Activated T-helper 2 cell treated with anti-CD3 and anti-CD28 coated beads, Interferon-gamma antibody, Interleukin-2, Interleukin-4, amounts not matched to agents 10 μg/mL and 5 μg/mL and 100 μg/mL, durations not matched to agents 14 hours and 24 hours and 36 hours (primary cell): ENCODE data around the gene TIPRL. TPM values are rescaled to one million over a fixed set of nuclear protein-coding genes. Genes with fewer than 3 reads are reported as not detected.
A peak's percentile ranks its signal among the peaks of the same experiment; 100 is the strongest.
"Not testable (repeated sequence)": the region's sequence is repeated elsewhere in the genome, so short reads cannot be mapped to it uniquely, and the experiment has no call there.

Source experiments
- DNase-seq: peaks from one replicate; pipeline ENCODE4 v3.0.0; 2021; ENCODE audit warnings: low spot score
- H3K27ac Mint-ChIP-seq: one replicate; pipeline ENCODE4 v1.8.0; 2021; ENCODE audit warnings: mixed read lengths
- H3K27me3 Mint-ChIP-seq: one replicate; pipeline ENCODE4 v1.8.0; 2021; ENCODE audit warnings: low read depth, mixed read lengths
- H3K36me3 Mint-ChIP-seq: one replicate; pipeline ENCODE4 v1.8.0; 2021; ENCODE audit warnings: low read depth, mixed read lengths
- H3K4me1 Mint-ChIP-seq: one replicate; pipeline ENCODE4 v1.8.0; 2021; ENCODE audit warnings: low read depth, mixed read lengths
- H3K4me3 Mint-ChIP-seq: one replicate; pipeline ENCODE4 v1.8.0; 2021; ENCODE audit warnings: low read depth, mild to moderate bottlenecking, moderate library complexity, mixed read lengths
- H3K9me3 Mint-ChIP-seq: one replicate; pipeline ENCODE4 v1.8.0; 2021; ENCODE audit warnings: mixed read lengths
- intact Hi-C: fragments of 100-400 bp; cut with micrococcal nuclease; formaldehyde crosslinking; loops from one replicate; pipeline ENCODE4 v1.15.1; 2023
- total RNA-seq: library from RNA; stranded (reverse); gene quantifications from 2 replicates; pipeline ENCODE4 v1.2.3, GENCODE V29; 2022

TIPRL gene
- total RNA-seq, 1 donor from 2014 or later, result 63.4 TPM

- Mint-ChIP-seq H3K27ac (no peak overlapping the region), H3K9me3 (no peaks in the 10 kb centered on the region), H3K4me1 (peaks cover 13% of the 10 kb centered on the region), H3K4me3 (no peak overlapping the region), H3K27me3 (peaks cover 15% of the 10 kb centered on the region), H3K36me3 (no peaks in the 10 kb centered on the region)
- intact Hi-C loops, result no loop called here
- peak; percentile 71 for DNase-seq
Measured at GRCh38 chr1:168145184-168146159, 33.3 kb upstream of the TIPRL start.

- H3K27me3 Mint-ChIP-seq, result peaks cover 14% of the 10 kb centered on the region
- no peaks in the 10 kb centered on the region for H3K36me3 Mint-ChIP-seq
- H3K4me1 Mint-ChIP-seq, result peaks cover 13% of the 10 kb centered on the region
- H3K4me3 Mint-ChIP-seq, result no peak overlapping the region
- intact Hi-C loops, result no loop called here
- H3K9me3 Mint-ChIP-seq, result no peaks in the 10 kb centered on the region
- no peak overlapping the region for H3K27ac Mint-ChIP-seq
- DNase-seq, result no peak
Measured at GRCh38 chr1:168146160-168146539, 32.6 kb upstream of the TIPRL start.

- Mint-ChIP-seq H3K4me3 (no peak overlapping the region), H3K27ac (no peak overlapping the region), H3K4me1 (peaks cover 13% of the 10 kb centered on the region), H3K27me3 (peaks cover 13% of the 10 kb centered on the region), H3K36me3 (no peaks in the 10 kb centered on the region), H3K9me3 (no peaks in the 10 kb centered on the region)
- intact Hi-C loops, result no loop called here
- no peak for DNase-seq
Measured at GRCh38 chr1:168146626-168147025, 32.1 kb upstream of the TIPRL start.

- Mint-ChIP-seq H3K4me3 (no peak overlapping the region), H3K27ac (no peak overlapping the region), H3K27me3 (peaks cover 7% of the 10 kb centered on the region), H3K9me3 (no peaks in the 10 kb centered on the region), H3K36me3 (no peaks in the 10 kb centered on the region), H3K4me1 (peaks cover 13% of the 10 kb centered on the region)
- DNase-seq, result no peak
- intact Hi-C loops, result no loop called here
Measured at GRCh38 chr1:168148916-168149315, 29.8 kb upstream of the TIPRL start.

- Mint-ChIP-seq H3K4me3 (no peak overlapping the region), H3K27me3 (peaks cover 2% of the 10 kb centered on the region), H3K36me3 (no peaks in the 10 kb centered on the region), H3K27ac (no peak overlapping the region), H3K4me1 (peaks cover 11% of the 10 kb centered on the region), H3K9me3 (no peaks in the 10 kb centered on the region)
- intact Hi-C loops, result no loop called here
- no peak for DNase-seq
Measured at GRCh38 chr1:168150283-168150682, 28.5 kb upstream of the TIPRL start.

DNA sequence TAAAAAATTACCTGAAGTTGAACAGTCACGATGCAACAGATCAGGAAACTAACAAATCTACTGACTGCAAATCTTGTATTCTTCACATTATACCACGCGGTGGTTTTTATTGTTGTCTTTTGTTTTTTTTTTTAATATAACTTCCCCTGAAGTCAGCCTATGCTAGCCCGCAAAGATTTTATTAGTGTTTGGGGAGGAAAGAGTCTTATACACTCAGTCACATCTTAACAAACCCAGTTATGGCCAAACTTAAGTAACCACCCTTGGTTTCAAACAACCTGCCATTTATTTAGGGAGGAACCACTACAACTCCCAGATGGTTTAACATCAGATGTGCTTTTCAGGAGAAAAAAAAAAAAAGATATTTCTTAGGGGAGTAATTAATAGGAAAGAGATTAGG lies 26.8 kb upstream of the TIPRL start:
- Mint-ChIP-seq H3K4me3 (no peak overlapping the region), H3K9me3 (peaks cover 9% of the 10 kb centered on the region), H3K4me1 (peaks cover 7% of the 10 kb centered on the region), H3K27ac (no peak overlapping the region), H3K36me3 (no peaks in the 10 kb centered on the region), H3K27me3 (peaks cover 15% of the 10 kb centered on the region)
- DNase-seq, result no peak
- intact Hi-C loops, result no loop called here

- DNase-seq, H3K36me3 Mint-ChIP-seq, H3K4me3 Mint-ChIP-seq, H3K4me1 Mint-ChIP-seq, intact Hi-C loops, H3K27ac Mint-ChIP-seq: not testable (repeated sequence)
- H3K9me3 Mint-ChIP-seq, result peaks cover 31% of the 10 kb centered on the region
- H3K27me3 Mint-ChIP-seq, result peaks cover 34% of the 10 kb centered on the region
Measured at GRCh38 chr1:168154707-168155106, 24.1 kb upstream of the TIPRL start.

GRCh38 chr1:168155910-168156309 lies 22.9 kb upstream of the TIPRL start:
- no peak overlapping the region for H3K4me3 Mint-ChIP-seq
- no peak for DNase-seq
- H3K36me3 Mint-ChIP-seq, result peaks cover 5% of the 10 kb centered on the region
- H3K27me3 Mint-ChIP-seq, result peaks cover 39% of the 10 kb centered on the region
- H3K27ac Mint-ChIP-seq, result no peak overlapping the region
- intact Hi-C loops, result no loop called here
- H3K4me1 Mint-ChIP-seq, result no peaks in the 10 kb centered on the region
- peaks cover 41% of the 10 kb centered on the region for H3K9me3 Mint-ChIP-seq

DNA sequence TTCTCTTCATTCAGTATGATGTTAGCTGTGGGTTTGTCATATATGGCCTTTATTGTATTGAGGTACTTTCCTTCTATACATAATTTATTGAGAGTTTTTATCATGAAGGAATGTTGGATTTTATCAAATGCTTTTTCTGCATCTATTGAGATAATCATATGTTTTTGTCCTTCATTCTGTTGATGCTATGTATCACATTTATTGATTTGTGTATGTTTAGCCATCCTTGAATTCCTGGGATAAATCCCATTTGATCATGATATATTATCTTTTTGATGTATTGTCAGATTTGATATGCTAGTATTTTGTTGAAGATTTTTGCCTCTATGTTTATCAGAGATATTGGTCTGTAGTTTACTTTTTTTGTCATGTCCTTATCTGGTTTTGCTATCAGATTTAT lies 21.1 kb upstream of the TIPRL start:
- Mint-ChIP-seq H3K27ac (no peak overlapping the region), H3K4me1 (no peaks in the 10 kb centered on the region), H3K36me3 (peaks cover 5% of the 10 kb centered on the region), H3K9me3 (peaks cover 41% of the 10 kb centered on the region), H3K4me3 (no peak overlapping the region), H3K27me3 (peaks cover 42% of the 10 kb centered on the region)
- intact Hi-C loops, result no loop called here
- no peak for DNase-seq

- Mint-ChIP-seq H3K36me3 (peaks cover 5% of the 10 kb centered on the region), H3K4me1 (no peaks in the 10 kb centered on the region), H3K27ac (no peak overlapping the region), H3K4me3 (no peak overlapping the region), H3K9me3 (peaks cover 41% of the 10 kb centered on the region), H3K27me3 (peaks cover 39% of the 10 kb centered on the region)
- DNase-seq, result no peak
- intact Hi-C loops, result no loop called here
Measured at GRCh38 chr1:168159251-168159650, 19.5 kb upstream of the TIPRL start.

GRCh38 chr1:168159979-168160378 lies 18.8 kb upstream of the TIPRL start:
- Mint-ChIP-seq H3K36me3 (peaks cover 5% of the 10 kb centered on the region), H3K27ac (no peak overlapping the region), H3K9me3 (peaks cover 41% of the 10 kb centered on the region), H3K27me3 (peaks cover 39% of the 10 kb centered on the region), H3K4me3 (no peak overlapping the region), H3K4me1 (no peaks in the 10 kb centered on the region)
- DNase-seq, result no peak
- intact Hi-C loops, result no loop called here

GRCh38 chr1:168161459-168161858 lies 17.3 kb upstream of the TIPRL start:
- Mint-ChIP-seq H3K36me3 (peaks cover 5% of the 10 kb centered on the region), H3K4me3 (no peak overlapping the region), H3K27me3 (peaks cover 32% of the 10 kb centered on the region), H3K27ac (no peak overlapping the region), H3K9me3 (peaks cover 35% of the 10 kb centered on the region), H3K4me1 (no peaks in the 10 kb centered on the region)
- DNase-seq, result no peak
- intact Hi-C loops, result no loop called here

DNA sequence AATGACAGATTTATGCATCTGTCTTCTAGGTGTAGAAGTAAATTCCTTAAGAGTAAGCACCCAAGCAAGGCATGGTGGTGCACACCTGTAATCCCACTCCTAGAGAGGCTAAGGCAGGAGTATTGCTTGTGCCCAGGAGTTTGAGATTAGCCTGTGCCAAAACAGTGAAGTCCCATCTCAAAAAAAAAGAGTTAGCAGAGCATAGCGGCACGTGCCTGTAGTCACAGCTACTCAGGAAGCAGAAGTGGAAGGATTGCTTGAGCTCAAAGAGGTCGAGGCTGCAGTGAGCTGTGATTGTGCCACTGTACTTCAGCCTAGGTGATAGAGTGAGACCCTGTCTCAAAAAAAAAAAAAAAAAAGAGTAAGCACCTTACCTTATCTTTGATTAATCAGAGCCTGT lies 15.1 kb upstream of the TIPRL start:
- Mint-ChIP-seq H3K4me3 (no peak overlapping the region), H3K27me3 (peaks cover 11% of the 10 kb centered on the region), H3K36me3 (peaks cover under 1% of the 10 kb centered on the region), H3K27ac (no peak overlapping the region), H3K4me1 (no peaks in the 10 kb centered on the region), H3K9me3 (peaks cover 17% of the 10 kb centered on the region)
- no peak for DNase-seq
- intact Hi-C loops, result no loop called here
